Psoas muscle (tissue), 8 donors: ENCODE results near the gene ITPR1. TPM values are rescaled to one million over a fixed set of nuclear protein-coding genes. Genes with fewer than 3 reads are reported as not detected.

Experiments
- ATAC-seq, 4 donors: fragments of 200-7000 bp; cut with Tn5 transposase; one replicate each; pipeline ENCODE4 v1.9.1; 2020; ENCODE audit warnings: moderate library complexity in 3 of 4, mild to moderate bottlenecking in 2 of 4
- DNase-seq, 2 donors: peaks; one replicate each; pipeline ENCODE4 v3.0.0-alpha.2; 2020
- H3K27ac ChIP-seq: fragments of 200-600 bp; one replicate; pipeline ENCODE4 v1.8.0; 2022
- H3K27me3 ChIP-seq, 3 donors: fragments of 200-600 bp in 1 of 3; one replicate each; pipeline versions ENCODE4 v1.6.1 to v1.8.0; 2013 to 2022; ENCODE audit warnings: low read length in 2 of 3, mild to moderate bottlenecking in 2 of 3, moderate library complexity in 1 of 3; ENCODE audit not compliant: insufficient read depth in 3 of 3
- H3K36me3 ChIP-seq, 2 donors: fragments of 200-600 bp in 1 of 2; one replicate each; pipeline versions ENCODE4 v1.6.1 to v1.8.0; 2013 to 2022; ENCODE audit warnings: low read depth in 1 of 2, mild to moderate bottlenecking in 1 of 2, moderate library complexity in 1 of 2; ENCODE audit not compliant: insufficient read depth in 1 of 2
- H3K4me1 ChIP-seq: fragments of 200-600 bp; one replicate; pipeline ENCODE4 v1.8.0; 2022
- H3K4me3 ChIP-seq: fragments of 200-600 bp; one replicate; pipeline ENCODE4 v1.8.0; 2022; ENCODE audit warnings: mild to moderate bottlenecking
- H3K9me3 ChIP-seq: fragments of 200-600 bp; one replicate; pipeline ENCODE4 v1.8.0; 2022
- WGBS, 3 donors: extraction: QIAGEN DNeasy Blood & Tissue Kit; methylation state at CpG; one replicate each; pipeline versions ENCODE4 v1.1.6 to v1.1.7; 2013; 5-methylcytosine and 5-hydroxymethylcytosine counted together
- intact Hi-C, 2 donors: fragments of 100-400 bp; cut with DNase I; formaldehyde crosslinking; loops; one replicate each; pipeline versions ENCODE4 v1.11.0 to v1.14.2; 2022
- polyA plus RNA-seq, 3 donors: library from polyadenylated mRNA; stranded (reverse); fragments of 200-250 nt; gene quantifications; one replicate each; pipeline ENCODE4 v1.2.3, GENCODE V29; 2013
- total RNA-seq, 4 donors: library from RNA; stranded (reverse); fragmentation: NEBNext Ultra II Directional in 2 of 4; extraction: Animal tissue kit (Norgen Biotek cat#: 25700) in 2 of 4; gene quantifications; one replicate each; pipeline versions ENCODE4 v1.2.1 to v1.2.4, GENCODE V29; 2021 to 2023
- TF ChIP-seq, protein P1 (sequence below): fragments of 200-600 bp; IDR thresholded peaks from one replicate; pipeline ENCODE4 v1.8.0; 2022; ENCODE audit warnings: antibody characterized with exemption
- donor health status: healthy with polysubstance abuse.
- donor health status: DM: no; HTN: no; CAD: no; lungs with moderate emphysema.
- donor health status: Bipolar disorder and iron deficiency.
- donor health status: healthy.
- donor health status: DM: yes; HTN: yes; CAD: no.
- donor health status: DM: no; HTN: no; CAD: no.
- donor health status: DM: no; HTN: no; CAD: no.
- donor health status: DM: yes; HTN: yes; CAD: no.

ITPR1 gene
- total and polyA plus RNA-seq, 7 donors: 4.4 to 9.2 (median 8.8) TPM

DNA sequence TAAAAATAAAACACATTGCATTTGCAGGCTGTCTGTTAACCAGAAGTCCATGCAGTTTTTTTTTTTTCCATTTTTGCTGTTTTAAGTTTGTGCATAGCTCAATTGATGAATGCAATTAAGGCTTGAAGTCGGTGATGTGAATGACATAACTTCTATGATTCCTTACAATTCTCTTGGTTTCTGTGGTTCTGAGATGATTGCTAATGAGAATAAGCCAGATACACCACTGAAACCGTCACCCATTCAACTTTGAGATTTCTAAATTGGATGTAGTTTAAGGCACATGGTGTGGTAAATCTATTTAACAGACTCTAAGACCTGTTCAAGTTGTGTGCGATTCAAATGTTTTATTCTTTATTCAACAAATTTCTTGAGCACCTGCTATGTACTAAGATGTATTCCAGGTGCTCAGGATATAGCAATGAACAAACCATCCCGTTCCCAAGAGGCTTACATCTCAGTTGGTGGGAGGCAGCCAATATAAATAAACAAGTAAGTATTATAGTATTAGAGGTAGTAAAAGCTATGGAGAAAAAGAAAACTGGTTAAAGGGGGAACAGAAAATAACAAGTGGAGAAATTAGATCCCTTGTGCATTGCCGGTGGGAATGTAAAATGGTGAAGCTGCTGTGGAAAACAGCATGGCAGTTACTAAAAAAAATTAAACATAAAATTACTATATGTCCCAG lies 4.0 kb downstream of the ITPR1 start:
- TF ChIP-seq, protein P1, sequence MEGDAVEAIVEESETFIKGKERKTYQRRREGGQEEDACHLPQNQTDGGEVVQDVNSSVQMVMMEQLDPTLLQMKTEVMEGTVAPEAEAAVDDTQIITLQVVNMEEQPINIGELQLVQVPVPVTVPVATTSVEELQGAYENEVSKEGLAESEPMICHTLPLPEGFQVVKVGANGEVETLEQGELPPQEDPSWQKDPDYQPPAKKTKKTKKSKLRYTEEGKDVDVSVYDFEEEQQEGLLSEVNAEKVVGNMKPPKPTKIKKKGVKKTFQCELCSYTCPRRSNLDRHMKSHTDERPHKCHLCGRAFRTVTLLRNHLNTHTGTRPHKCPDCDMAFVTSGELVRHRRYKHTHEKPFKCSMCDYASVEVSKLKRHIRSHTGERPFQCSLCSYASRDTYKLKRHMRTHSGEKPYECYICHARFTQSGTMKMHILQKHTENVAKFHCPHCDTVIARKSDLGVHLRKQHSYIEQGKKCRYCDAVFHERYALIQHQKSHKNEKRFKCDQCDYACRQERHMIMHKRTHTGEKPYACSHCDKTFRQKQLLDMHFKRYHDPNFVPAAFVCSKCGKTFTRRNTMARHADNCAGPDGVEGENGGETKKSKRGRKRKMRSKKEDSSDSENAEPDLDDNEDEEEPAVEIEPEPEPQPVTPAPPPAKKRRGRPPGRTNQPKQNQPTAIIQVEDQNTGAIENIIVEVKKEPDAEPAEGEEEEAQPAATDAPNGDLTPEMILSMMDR: no peak
- Histone ChIP-seq H3K27ac (no peak overlapping the region), H3K27me3 (no peaks in the 10 kb centered on the region), H3K36me3 (peaks cover 0 to 5% of the 10 kb centered on the region in 2 donors), H3K4me3 (no peak overlapping the region), H3K9me3 (no peaks in the 10 kb centered on the region), H3K4me1 (peaks cover 4% of the 10 kb centered on the region)
- intact Hi-C loops: loop anchor here (10.0 kb wide), 1 partner anchor 142 kb away; no protein-coding TSS in a partner anchor
- 54 to 68% (median 54%) methylated on average over 5 of the region's 5 CpGs for WGBS, 3 donors
- ATAC-seq (no peak), DNase-seq (no peak)

DNA sequence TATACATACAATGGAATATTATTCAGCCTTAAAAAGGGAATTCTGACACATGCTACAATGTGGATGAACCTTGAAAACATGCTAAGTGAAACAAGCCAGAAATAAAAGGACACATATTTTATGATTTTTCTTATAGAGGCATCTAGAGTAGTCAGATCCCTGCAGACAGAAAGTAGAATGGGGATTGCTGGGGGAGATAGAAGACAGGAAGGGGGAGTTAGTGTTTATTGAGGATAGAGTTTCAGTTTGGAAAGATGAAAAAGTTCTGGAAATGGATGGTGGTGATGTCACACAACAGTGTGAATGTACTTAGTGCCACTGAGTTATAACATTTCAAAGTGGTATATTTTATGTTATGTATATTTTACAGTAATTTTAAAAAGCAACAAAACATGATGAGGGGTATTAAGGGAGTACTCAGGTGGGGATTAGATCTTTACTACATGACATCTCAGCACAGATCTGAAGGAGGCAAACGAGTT lies 4.7 kb downstream of the ITPR1 start:
- Histone ChIP-seq H3K9me3 (no peaks in the 10 kb centered on the region), H3K36me3 (peaks cover 0 to 5% of the 10 kb centered on the region in 2 donors), H3K4me3 (no peak overlapping the region), H3K4me1 (peaks cover 3% of the 10 kb centered on the region), H3K27me3 (no peaks in the 10 kb centered on the region), H3K27ac (no peak overlapping the region)
- 42 to 59% (median 54%) methylated on average over 1 of the region's 1 CpG for WGBS, 3 donors
- no peak for ATAC-seq
- TF ChIP-seq, protein P1: no peak
- no peak for DNase-seq
- intact Hi-C loops: loop anchor here (10.0 kb wide), 1 partner anchor 143 kb away; no protein-coding TSS in a partner anchor

DNA sequence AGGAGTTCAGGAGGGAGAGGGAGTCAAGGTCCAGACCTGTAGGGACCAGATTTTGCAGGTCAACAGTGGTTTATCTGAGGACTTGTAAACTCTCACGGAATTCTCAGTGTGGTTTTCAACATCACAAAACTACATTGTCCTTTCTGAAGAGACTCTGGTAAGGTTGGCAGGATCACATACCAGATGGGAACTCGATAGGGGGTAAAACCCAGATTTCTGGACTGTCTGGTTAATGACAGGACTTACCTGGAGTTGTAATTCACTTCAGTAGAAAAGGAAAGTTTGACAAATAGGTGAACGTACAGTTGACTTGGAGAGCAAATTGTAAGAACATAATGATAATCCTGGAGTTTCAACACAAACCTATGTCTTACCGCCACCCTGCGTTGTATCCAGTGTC lies 5.3 kb downstream of the ITPR1 start:
- ATAC-seq (no peak), DNase-seq (no peak)
- no peaks in the 10 kb centered on the region for H3K27me3 ChIP-seq
- H3K36me3 ChIP-seq: peaks cover 0 to 5% of the 10 kb centered on the region in 2 donors
- H3K4me3 ChIP-seq: no peak overlapping the region
- intact Hi-C loops: loop anchor here (10.0 kb wide), 1 partner anchor 144 kb away; no protein-coding TSS in a partner anchor
- peaks cover 3% of the 10 kb centered on the region for H3K4me1 ChIP-seq
- H3K27ac ChIP-seq: no peak overlapping the region
- WGBS, 3 donors: 79 to 87% (median 79%) methylated on average over 5 of the region's 5 CpGs
- no peaks in the 10 kb centered on the region for H3K9me3 ChIP-seq
- TF ChIP-seq, protein P1: no peak

DNA sequence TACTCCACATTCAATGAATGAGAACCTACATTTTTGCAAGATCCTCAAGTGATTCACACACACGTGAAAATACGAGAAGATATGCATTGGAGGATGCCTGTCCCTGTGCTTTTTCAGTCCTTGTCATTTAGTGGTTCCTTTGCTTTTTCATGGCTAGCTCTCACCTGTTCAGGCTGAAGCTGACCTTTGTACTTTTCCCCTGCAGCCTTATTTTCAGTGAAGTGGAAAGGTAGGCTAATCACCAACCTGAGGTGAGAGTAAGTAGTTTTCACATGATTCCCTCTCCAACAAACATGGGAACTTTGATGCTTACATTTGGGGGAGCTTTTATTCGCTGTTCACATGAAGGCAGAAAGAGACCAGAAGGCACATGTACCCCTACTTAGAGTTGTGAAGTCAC lies 8.3 kb downstream of the ITPR1 start:
- H3K4me3 ChIP-seq: no peak overlapping the region
- ATAC-seq (no peak), DNase-seq (no peak)
- 84 to 93% (median 90%) methylated on average over 3 of the region's 3 CpGs for WGBS, 3 donors
- H3K27ac ChIP-seq: no peak overlapping the region
- TF ChIP-seq, protein P1: no peak
- H3K27me3 ChIP-seq: no peaks in the 10 kb centered on the region
- no peaks in the 10 kb centered on the region for H3K9me3 ChIP-seq
- no peaks in the 10 kb centered on the region for H3K4me1 ChIP-seq
- intact Hi-C loops: no loop called here
- peaks cover 0 to 5% of the 10 kb centered on the region in 2 donors for H3K36me3 ChIP-seq
